AG20443 (cell line): Measurements from ENCODE around the gene SLC49A3.
A peak's percentile ranks its signal among the peaks of the same experiment; 100 is the strongest.
"Not testable (repeated sequence)": the region's sequence is repeated elsewhere in the genome, so short reads cannot be mapped to it uniquely, and the experiment has no call there.

ENCODE experiments used
- DNase-seq: peaks from one replicate; pipeline ENCODE4 v3.0.0; 2012; ENCODE audit warnings: low spot score, mixed read lengths

The SLC49A3 gene

GRCh38 chr4:681736-682451 lies 7.1 kb downstream of the SLC49A3 start:
- DNase-seq, result no peak

- peak; percentile 76 for DNase-seq
These were observed 7.9 kb downstream of the SLC49A3 start for GRCh38 chr4:680928-681645.

GRCh38 chr4:680551-680927 lies 8.4 kb downstream of the SLC49A3 start:
- no peak for DNase-seq

- DNase-seq, result no peak
These were observed 8.9 kb downstream of the SLC49A3 start for GRCh38 chr4:680091-680490.

GRCh38 chr4:679629-680028 lies 9.3 kb downstream of the SLC49A3 start:
- no peak for DNase-seq

- no peak for DNase-seq
These were observed 9.9 kb downstream of the SLC49A3 start for GRCh38 chr4:679104-679481.

- DNase-seq, result no peak
These were observed 10.4 kb downstream of the SLC49A3 start for GRCh38 chr4:678331-679103.

GRCh38 chr4:677431-678293 lies 11.3 kb downstream of the SLC49A3 start:
- no peak for DNase-seq

GRCh38 chr4:676871-677235 lies 12.1 kb downstream of the SLC49A3 start:
- DNase-seq, result no peak

GRCh38 chr4:675980-676870 lies 12.7 kb downstream of the SLC49A3 start:
- no peak for DNase-seq

GRCh38 chr4:675036-675882 lies 13.7 kb downstream of the SLC49A3 start:
- DNase-seq, result peak; percentile 47

- peak; percentile 100 for DNase-seq
These were observed 14.5 kb downstream of the SLC49A3 start, which contains the start of the genes ATP5ME and MYL5 for GRCh38 chr4:674172-675035. TSS of gene ATP5ME (minus strand) at chr4:674276. CDS start at chr4:674247, 29 bp downstream. TSS of gene MYL5 (plus strand) at chr4:674542. CDS start at chr4:678027, 3,485 bp downstream.

- DNase-seq, result peak; percentile 66
These were observed 15.4 kb downstream of the SLC49A3 start for GRCh38 chr4:673349-674091.

- no peak for DNase-seq
These were observed 17.2 kb downstream of the SLC49A3 start for GRCh38 chr4:671769-672168.

- DNase-seq, result not testable (repeated sequence)
These were observed 19.0 kb downstream of the SLC49A3 start for GRCh38 chr4:669806-670559.

GRCh38 chr4:668219-668618 lies 20.7 kb downstream of the SLC49A3 start:
- not testable (repeated sequence) for DNase-seq

GRCh38 chr4:667545-667925 lies 21.4 kb downstream of the SLC49A3 start:
- DNase-seq, result no peak
